SK-N-SH treated with all-trans-retinoic acid at 6 μM for 48 hours (cell line): ENCODE measurements around the gene ANTXR2.

ENCODE experiments used
- ATAC-seq: fragments of 200-7000 bp; cut with Tn5 transposase; 3 replicates; pipeline ENCODE4 v1.9.1; 2020; ENCODE audit warnings: mild to moderate bottlenecking, moderate library complexity
- ARNTL ChIP-seq: fragments of 450-650 bp; formaldehyde crosslinking; IDR thresholded peaks from 2 replicates; pipeline ENCODE4 v1.5.0; 2020; ENCODE audit warnings: low read depth, mild to moderate bottlenecking, moderate library complexity, borderline replicate concordance
- BACH2 ChIP-seq: fragments of 250-450 bp; sonication (Bioruptor Pico); IDR thresholded peaks from 2 replicates; pipeline ENCODE4 v1.9.0; 2021; ENCODE audit warnings: mild to moderate bottlenecking, borderline replicate concordance
- CREB5 ChIP-seq: fragments of 250-450 bp; sonication (Bioruptor Pico); IDR thresholded peaks from 2 replicates; pipeline ENCODE4 v1.5.1; 2020; ENCODE audit warnings: low read depth, mild to moderate bottlenecking, moderate library complexity
- CSDC2 ChIP-seq: fragments of 250-450 bp; sonication (Bioruptor Pico); IDR thresholded peaks from 2 replicates; pipeline ENCODE4 v1.5.0; 2020; ENCODE audit warnings: mild to moderate bottlenecking, moderate library complexity
- CSRNP3 ChIP-seq: fragments of 250-450 bp; sonication (Bioruptor Pico); IDR thresholded peaks from 2 replicates; pipeline ENCODE4 v1.5.1; 2021; ENCODE audit warnings: mild to moderate bottlenecking, moderate library complexity
- ESRRG ChIP-seq: fragments of 250-450 bp; sonication (Bioruptor Pico); IDR thresholded peaks from 2 replicates; pipeline ENCODE4 v1.6.1; 2021; ENCODE audit warnings: mild to moderate bottlenecking
- GLIS3 ChIP-seq: fragments of 250-450 bp; sonication (Bioruptor Pico); IDR thresholded peaks from 2 replicates; pipeline ENCODE4 v1.5.0; 2020; ENCODE audit warnings: mild to moderate bottlenecking, moderate library complexity
- ISL1 ChIP-seq: fragments of 250-450 bp; sonication (Bioruptor Pico); IDR thresholded peaks from 2 replicates; pipeline ENCODE4 v2.1.2; 2022; ENCODE audit warnings: mild to moderate bottlenecking, moderate library complexity
- OSR1 ChIP-seq: fragments of 250-450 bp; sonication (Bioruptor Pico); IDR thresholded peaks from 2 replicates; pipeline ENCODE4 v1.8.0; 2022; ENCODE audit warnings: moderate library complexity, mild to moderate bottlenecking, inconsistent platforms
- PATZ1 ChIP-seq: fragments of 250-450 bp; sonication (Bioruptor Pico); IDR thresholded peaks from 2 replicates; pipeline ENCODE4 v1.8.0; 2020; ENCODE audit warnings: mild to moderate bottlenecking, moderate library complexity, borderline replicate concordance
- POU6F1 ChIP-seq: fragments of 250-450 bp; sonication (Bioruptor Pico); IDR thresholded peaks from 2 replicates; pipeline ENCODE4 v1.8.0; 2021; ENCODE audit warnings: low read depth, mild to moderate bottlenecking, moderate library complexity, borderline replicate concordance
- PPARA ChIP-seq: fragments of 250-450 bp; sonication (Bioruptor Pico); IDR thresholded peaks from 2 replicates; pipeline ENCODE4 v1.5.0; 2020; ENCODE audit warnings: mild to moderate bottlenecking, borderline replicate concordance
- RARB ChIP-seq: fragments of 250-450 bp; sonication (Bioruptor Pico); IDR thresholded peaks from 2 replicates; pipeline ENCODE4 v1.8.0; 2021; ENCODE audit warnings: mild to moderate bottlenecking, moderate library complexity
- SNAI2 ChIP-seq: fragments of 250-450 bp; sonication (Bioruptor Pico); IDR thresholded peaks from 2 replicates; pipeline ENCODE4 v1.5.0; 2020; ENCODE audit warnings: mild to moderate bottlenecking, moderate library complexity
- TCF4 ChIP-seq: fragments of 250-450 bp; sonication (Bioruptor Pico); IDR thresholded peaks from 2 replicates; pipeline ENCODE4 v1.8.0; 2021; ENCODE audit warnings: mild to moderate bottlenecking, moderate library complexity, borderline replicate concordance
- TOX ChIP-seq: fragments of 250-450 bp; sonication (Bioruptor Pico); IDR thresholded peaks from 2 replicates; pipeline ENCODE4 v1.8.0; 2021; ENCODE audit warnings: mild to moderate bottlenecking, moderate library complexity, borderline replicate concordance
- TSHZ2 ChIP-seq: fragments of 250-450 bp; sonication (Bioruptor Pico); IDR thresholded peaks from 2 replicates; pipeline ENCODE4 v1.5.0; 2020; ENCODE audit warnings: mild to moderate bottlenecking, moderate library complexity
- ZC3H10 ChIP-seq: fragments of 250-450 bp; sonication (Bioruptor Pico); IDR thresholded peaks from 2 replicates; pipeline ENCODE4 v1.5.1; 2021; ENCODE audit warnings: mild to moderate bottlenecking, moderate library complexity
- ZFP3 ChIP-seq: fragments of 250-450 bp; sonication (Bioruptor Pico); IDR thresholded peaks from 2 replicates; pipeline ENCODE4 v1.5.0; 2020; ENCODE audit warnings: mild to moderate bottlenecking, moderate library complexity
- ZFP30 ChIP-seq: fragments of 450-650 bp; formaldehyde crosslinking; IDR thresholded peaks from 2 replicates; pipeline ENCODE4 v1.5.0; 2022; ENCODE audit warnings: mild to moderate bottlenecking, moderate library complexity
- ZNF565 ChIP-seq: fragments of 450-650 bp; formaldehyde crosslinking; conservative IDR thresholded peaks from 2 replicates; pipeline ENCODE4 v1.5.0; 2020; ENCODE audit warnings: low read depth, mild to moderate bottlenecking, moderate library complexity
- ZNF8 ChIP-seq: fragments of 450-650 bp; formaldehyde crosslinking; IDR thresholded peaks from 2 replicates; pipeline ENCODE4 v1.5.0; 2020; ENCODE audit warnings: mild to moderate bottlenecking, moderate library complexity

ANTXR2 gene

GRCh38 chr4:80014531-80014930, 58.5 kb downstream of the ANTXR2 start (continued):
- no peak for TF ChIP-seq OSR1 (CRISPR knock-in tag)
- TF ChIP-seq TCF4 (CRISPR knock-in tag): no peak
- TF ChIP-seq CSDC2 (CRISPR knock-in tag): no peak
- TF ChIP-seq ZC3H10: no peak
- no peak for TF ChIP-seq ZFP3
- TF ChIP-seq ZFP30: no peak
- no peak for TF ChIP-seq ESRRG (CRISPR knock-in tag)

- TF ChIP-seq BACH2 (CRISPR knock-in tag) (no peak), CREB5 (CRISPR knock-in tag) (no peak), CSDC2 (CRISPR knock-in tag) (no peak), PPARA (CRISPR knock-in tag) (no peak), ZC3H10 (no peak), ZFP3 (no peak), TSHZ2 (CRISPR knock-in tag) (no peak), ESRRG (CRISPR knock-in tag) (no peak), CSRNP3 (CRISPR knock-in tag) (no peak), TCF4 (CRISPR knock-in tag) (no peak), PATZ1 (CRISPR knock-in tag) (no peak), RARB (CRISPR knock-in tag) (no peak), ARNTL (CRISPR knock-in tag) (no peak), TOX (no peak), ISL1 (CRISPR knock-in tag) (no peak; the same call in 1 of the 2 replicates)
- ATAC-seq: peak; percentile 64
Measured at GRCh38 chr4:80012291-80012690, 60.7 kb downstream of the ANTXR2 start.

GRCh38 chr4:80011636-80012236, 61.3 kb downstream of the ANTXR2 start:
- peak; percentile 77 for ATAC-seq
- TF ChIP-seq ESRRG (CRISPR knock-in tag) (no peak), PPARA (CRISPR knock-in tag) (no peak), SNAI2 (CRISPR knock-in tag) (no peak), BACH2 (CRISPR knock-in tag) (no peak), ZNF8 (CRISPR knock-in tag) (no peak), ZNF565 (CRISPR knock-in tag) (no peak), RARB (CRISPR knock-in tag) (no peak), TSHZ2 (CRISPR knock-in tag) (no peak), CSRNP3 (CRISPR knock-in tag) (no peak), GLIS3 (no peak), ZFP30 (no peak), CSDC2 (CRISPR knock-in tag) (no peak), ZFP3 (no peak), POU6F1 (CRISPR knock-in tag) (no peak), CREB5 (CRISPR knock-in tag) (no peak)
